ENCODE results near the gene SLC4A7.
A peak's percentile ranks its signal among the peaks of the same experiment; 100 is the strongest.
"Not testable (repeated sequence)": the region's sequence is repeated elsewhere in the genome, so short reads cannot be mapped to it uniquely, and the experiment has no call there.

The SLC4A7 gene

GRCh38 chr3:27487383-27487782, 3.2 kb upstream of the SLC4A7 start:
- DNase-seq (ENCODE audit: low read depth in 3 of 3): no peak

- no peak for DNase-seq (ENCODE audit: low read depth in 3 of 3)
Measured at GRCh38 chr3:27486336-27486735, 2.2 kb upstream of the SLC4A7 start.

GRCh38 chr3:27485866-27486265, 1.7 kb upstream of the SLC4A7 start:
- no peak for DNase-seq (ENCODE audit: low read depth in 3 of 3)

GRCh38 chr3:27483117-27484014, 818 bp downstream of the SLC4A7 start:
- DNase-seq (ENCODE audit: low read depth in 3 of 3): peak in 1 of 3 experiments; percentile 30

GRCh38 chr3:27479806-27480543, 4.2 kb downstream of the SLC4A7 start:
- no peak for DNase-seq (ENCODE audit: low read depth in 3 of 3)

GRCh38 chr3:27471923-27472550, 12.1 kb downstream of the SLC4A7 start:
- DNase-seq (ENCODE audit: low read depth in 3 of 3): no peak

GRCh38 chr3:27468283-27468886, 15.8 kb downstream of the SLC4A7 start:
- DNase-seq (ENCODE audit: low read depth in 3 of 3): no peak

GRCh38 chr3:27467545-27467944, 16.6 kb downstream of the SLC4A7 start:
- DNase-seq (ENCODE audit: low read depth in 3 of 3): no peak

- no peak for DNase-seq (ENCODE audit: low read depth in 3 of 3)
Measured at GRCh38 chr3:27464646-27465045, 19.5 kb downstream of the SLC4A7 start.

GRCh38 chr3:27462228-27462627, 22.0 kb downstream of the SLC4A7 start:
- DNase-seq (ENCODE audit: low read depth in 3 of 3): no peak

- DNase-seq (ENCODE audit: low read depth in 3 of 3): no peak
Measured at GRCh38 chr3:27458929-27459328, 25.3 kb downstream of the SLC4A7 start.

- no peak for DNase-seq (ENCODE audit: low read depth in 3 of 3)
Measured at GRCh38 chr3:27456554-27456953, 27.6 kb downstream of the SLC4A7 start.

- DNase-seq (ENCODE audit: low read depth in 3 of 3): no peak
Measured at GRCh38 chr3:27454914-27455313, 29.3 kb downstream of the SLC4A7 start.

GRCh38 chr3:27454461-27454860, 29.7 kb downstream of the SLC4A7 start:
- DNase-seq (ENCODE audit: low read depth in 3 of 3): no peak

GRCh38 chr3:27452368-27453090, 31.7 kb downstream of the SLC4A7 start:
- DNase-seq (ENCODE audit: low read depth in 3 of 3): no peak

- DNase-seq (ENCODE audit: low read depth in 3 of 3): no peak
Measured at GRCh38 chr3:27451842-27452241, 32.3 kb downstream of the SLC4A7 start.

GRCh38 chr3:27451251-27451650, 32.9 kb downstream of the SLC4A7 start:
- no peak for DNase-seq (ENCODE audit: low read depth in 3 of 3)

GRCh38 chr3:27449530-27450150, 34.5 kb downstream of the SLC4A7 start:
- DNase-seq (ENCODE audit: low read depth in 3 of 3): no peak

GRCh38 chr3:27442995-27443394, 41.2 kb downstream of the SLC4A7 start:
- DNase-seq (ENCODE audit: low read depth in 3 of 3): not testable (repeated sequence)

GRCh38 chr3:27438352-27438751, 45.8 kb downstream of the SLC4A7 start:
- not testable (repeated sequence) for DNase-seq (ENCODE audit: low read depth in 3 of 3)

- no peak for DNase-seq (ENCODE audit: low read depth in 3 of 3)
Measured at GRCh38 chr3:27431116-27431515, 53.1 kb downstream of the SLC4A7 start.

Data from stimulated activated CD4-positive, alpha-beta T cell treated with anti-CD3 and anti-CD28 coated beads, TNF-alpha, amount 100 ng/mL, for 24 hours (primary cell).